LoVo (cell line): ENCODE results near the gene ZFX.
"Not testable (repeated sequence)": the region's sequence is repeated elsewhere in the genome, so short reads cannot be mapped to it uniquely, and the experiment has no call there.

Experiments
- DNase-seq: peaks from one replicate; pipeline ENCODE4 v3.0.0-alpha.2; 2016; ENCODE audit warnings: low spot score

ZFX gene

DNA sequence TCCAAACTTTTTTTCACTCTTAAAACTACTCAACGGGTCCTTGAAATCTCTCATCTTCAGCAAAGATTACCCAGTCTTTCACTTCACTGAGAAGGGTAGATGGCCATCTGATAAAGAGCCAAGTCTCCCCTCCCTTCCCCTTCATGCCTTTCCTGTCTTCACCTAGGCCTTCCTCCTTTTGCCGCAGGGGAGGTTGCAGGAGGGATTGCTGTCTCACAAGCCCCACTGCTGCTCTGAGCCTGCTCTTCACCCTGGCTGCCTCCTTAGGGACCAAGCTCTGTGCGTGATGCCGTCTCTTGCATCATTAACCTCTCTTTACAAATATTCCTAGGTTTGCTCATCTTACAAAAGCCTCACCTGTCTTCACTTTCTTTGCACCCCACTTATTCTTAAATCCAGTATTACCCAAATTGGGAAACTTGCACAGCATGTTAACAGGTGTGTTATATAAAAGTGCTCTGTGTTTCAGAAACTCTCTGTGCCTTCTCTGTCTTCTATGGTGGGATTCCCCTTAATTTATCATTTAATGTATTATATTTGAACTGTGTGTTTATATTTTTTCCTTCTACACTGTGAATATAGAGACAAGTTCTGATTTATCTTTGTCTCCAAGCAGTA lies 3.8 kb downstream of the ZFX start:
- DNase-seq: no peak

DNA sequence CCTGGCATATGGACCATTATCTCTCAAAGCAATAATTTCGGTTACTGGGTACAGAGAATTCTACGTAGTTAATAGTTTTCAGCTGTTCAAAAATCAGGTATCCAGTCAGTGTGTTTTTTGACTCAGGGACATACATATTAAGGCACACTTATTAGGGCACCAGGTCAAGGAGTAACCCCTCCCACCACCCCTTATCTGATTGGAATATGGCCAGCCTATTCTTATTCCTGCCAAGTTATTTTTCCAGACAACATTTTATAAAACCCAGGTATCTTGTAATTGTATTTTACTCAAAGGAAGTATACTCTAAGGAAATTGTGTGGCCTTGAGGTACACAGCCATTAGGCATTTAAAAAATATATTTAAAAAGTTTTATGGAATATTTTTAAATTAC lies 4.3 kb downstream of the ZFX start:
- no peak for DNase-seq

DNA sequence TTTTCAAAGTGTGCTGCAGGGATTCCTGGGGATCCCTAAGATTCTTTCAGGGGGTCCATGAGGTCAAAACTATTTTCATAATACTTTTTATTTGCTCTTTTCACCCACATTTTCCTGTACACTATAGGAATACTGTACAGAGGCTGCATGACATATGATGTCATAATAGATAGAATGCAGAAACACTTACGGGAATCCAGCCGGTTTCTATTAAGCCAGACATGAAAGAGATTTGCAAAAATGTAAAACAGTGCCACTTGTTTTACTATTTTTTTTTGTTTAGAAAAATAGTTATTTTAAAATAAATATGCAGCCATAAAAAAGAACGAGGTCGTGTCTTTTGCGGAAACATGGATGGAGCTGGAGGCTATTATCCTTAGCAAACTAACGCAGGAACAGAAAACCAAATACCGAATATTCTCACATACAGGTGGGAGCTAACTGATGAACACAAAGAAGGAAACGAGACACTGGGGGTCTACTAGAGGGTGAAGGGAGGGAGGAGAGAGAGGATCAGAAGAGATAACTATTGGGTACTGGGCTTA lies 5.0 kb downstream of the ZFX start:
- no peak for DNase-seq

DNA sequence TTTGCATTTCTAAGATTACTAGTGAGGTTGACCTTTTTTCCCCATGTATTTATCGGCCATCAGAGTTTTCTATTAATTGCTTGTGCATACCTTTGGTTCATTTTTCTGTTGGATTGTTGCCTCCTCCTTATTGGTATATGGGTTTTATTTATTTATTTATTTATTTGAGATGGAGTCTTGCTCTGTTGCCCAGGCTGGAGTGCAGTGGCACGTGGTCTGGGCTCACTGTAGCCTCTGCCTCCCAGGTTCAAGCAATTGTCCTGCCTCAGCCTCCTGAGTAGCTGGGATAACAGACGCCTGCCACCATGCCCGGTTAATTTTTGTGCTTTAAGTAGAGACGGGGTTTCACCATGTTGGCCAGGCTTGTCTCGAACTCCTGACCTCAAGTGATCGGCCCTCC lies 6.2 kb downstream of the ZFX start:
- not testable (repeated sequence) for DNase-seq

DNA sequence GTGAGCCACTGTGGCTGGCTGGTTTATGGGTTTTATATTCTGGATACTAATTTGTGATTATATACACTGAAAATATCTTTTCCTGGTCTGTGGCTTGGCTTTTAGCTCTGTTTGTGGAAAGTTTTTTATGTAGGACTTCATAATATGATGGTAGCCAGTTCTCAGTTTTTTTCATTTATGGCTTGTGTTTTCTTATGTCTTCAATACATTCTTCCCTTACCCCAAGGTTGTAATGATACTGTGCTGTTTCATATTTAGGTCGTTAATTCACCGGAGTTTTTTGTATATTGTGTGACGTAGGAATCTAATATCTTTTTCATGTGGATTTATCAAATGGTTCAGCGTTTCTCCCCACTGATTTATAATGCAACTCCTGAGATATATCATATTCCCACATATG lies 6.6 kb downstream of the ZFX start:
- DNase-seq: no peak

DNA sequence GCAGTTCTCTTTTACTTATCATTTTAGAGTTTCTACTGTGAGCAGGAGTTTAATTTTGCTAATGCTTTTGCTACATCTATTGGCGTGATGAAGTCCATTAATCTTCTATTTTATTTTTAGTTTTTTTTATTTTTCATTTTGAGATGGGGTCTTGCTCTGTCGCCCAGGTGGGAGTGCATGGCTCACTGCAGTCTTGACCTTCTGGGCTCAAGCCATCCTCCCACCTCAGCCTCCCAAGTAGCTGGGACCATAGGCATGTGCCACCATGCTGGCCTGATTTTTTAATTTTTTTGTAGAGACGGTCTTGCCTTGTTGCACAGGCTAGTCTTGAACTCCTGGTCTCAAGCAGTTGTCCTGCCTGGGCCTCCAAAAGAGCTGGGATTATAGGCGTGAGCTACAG lies 9.4 kb downstream of the ZFX start:
- no peak for DNase-seq

DNA sequence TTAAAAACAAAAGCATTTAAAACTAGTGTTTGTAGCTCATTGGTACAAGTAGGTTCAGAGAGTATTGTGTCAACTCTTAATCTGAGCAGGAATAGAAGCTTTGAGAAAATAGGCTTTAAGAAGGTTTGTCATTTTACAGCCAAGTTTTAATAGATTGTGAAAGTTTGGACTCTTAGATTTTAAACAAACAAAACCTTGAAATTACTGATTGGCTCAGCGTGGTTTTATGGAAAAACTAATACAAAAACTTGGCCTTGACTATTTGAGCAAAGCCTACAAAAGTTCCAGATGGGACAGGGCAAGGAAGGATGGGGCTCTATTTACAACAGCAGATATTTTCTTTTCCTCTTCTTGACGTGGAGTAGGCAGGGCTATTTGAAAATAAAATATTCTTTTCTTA lies 16.5 kb downstream of the ZFX start:
- no peak for DNase-seq

DNA sequence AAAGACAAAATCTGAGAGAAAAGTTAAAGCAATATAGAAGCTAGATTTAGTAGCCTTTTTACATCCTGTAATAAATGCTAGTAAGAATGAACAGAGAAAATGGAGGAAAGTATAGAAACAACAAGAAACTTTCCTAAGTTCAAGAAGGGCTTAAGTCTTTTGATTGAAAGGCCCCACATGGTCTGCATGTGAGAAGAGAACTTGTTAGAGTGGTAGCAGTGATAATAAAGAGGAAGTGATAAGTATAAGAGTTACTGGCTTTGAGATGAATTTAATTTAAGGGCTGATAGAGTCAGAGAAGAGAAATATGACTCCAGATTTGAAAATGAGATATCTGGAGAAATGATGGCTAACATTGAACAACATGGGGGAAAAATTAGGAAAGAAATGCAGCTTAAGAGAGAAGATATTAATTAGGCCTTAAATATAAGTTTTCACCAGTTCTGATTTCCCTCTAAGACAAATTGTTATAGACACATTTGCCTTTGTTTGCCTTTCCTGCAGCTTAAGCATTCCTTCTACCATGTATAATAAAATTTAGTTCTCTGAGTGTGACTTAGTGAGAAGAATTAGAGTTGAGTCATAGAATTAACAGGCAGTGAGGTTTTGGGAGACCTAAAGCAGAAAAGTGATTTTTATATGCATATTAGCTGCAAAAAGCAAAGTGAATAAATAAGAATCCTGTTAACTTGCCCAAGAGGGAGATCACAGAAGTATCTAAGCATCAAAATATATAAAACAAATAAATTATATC lies 18.4 kb downstream of the ZFX start:
- no peak for DNase-seq

DNA sequence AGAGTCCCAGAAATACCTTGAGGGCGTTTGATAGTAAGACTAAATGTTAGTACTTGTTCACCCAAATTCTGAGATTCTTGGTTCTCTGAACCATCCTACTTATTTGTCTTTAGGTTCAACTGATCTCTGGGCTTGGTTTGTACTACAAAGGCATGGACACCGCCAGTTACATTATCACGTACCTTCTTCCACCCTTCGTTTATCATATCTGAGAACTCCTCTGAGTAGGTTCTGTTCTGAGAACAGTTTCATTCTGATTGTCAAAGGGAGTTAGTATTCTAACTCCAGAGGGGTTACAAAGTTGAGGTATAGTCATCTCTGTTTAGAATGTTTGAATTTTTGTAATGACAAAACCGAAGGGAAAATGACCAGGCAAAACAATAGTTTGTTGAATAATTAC lies 19.3 kb downstream of the ZFX start:
- no peak for DNase-seq

DNA sequence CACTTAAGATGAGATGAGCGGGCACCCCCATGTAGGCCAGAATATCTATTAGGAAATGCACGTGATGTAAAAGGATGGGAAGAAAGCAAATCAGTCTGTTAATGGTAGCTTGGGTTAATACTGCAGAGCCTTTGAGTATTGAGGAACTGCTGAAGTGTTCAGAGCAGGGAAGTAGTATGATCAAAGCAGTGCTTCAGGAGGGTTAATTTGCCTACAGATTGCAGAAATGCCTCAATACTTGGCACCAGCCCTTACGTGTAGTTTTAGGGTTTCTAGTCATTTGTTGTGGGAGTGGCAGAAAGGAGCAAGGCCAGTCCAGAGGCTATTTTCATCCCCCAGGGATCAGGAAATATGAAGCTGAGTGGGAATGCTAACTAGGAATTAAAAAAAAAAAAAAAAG lies 19.7 kb downstream of the ZFX start:
- no peak for DNase-seq

DNA sequence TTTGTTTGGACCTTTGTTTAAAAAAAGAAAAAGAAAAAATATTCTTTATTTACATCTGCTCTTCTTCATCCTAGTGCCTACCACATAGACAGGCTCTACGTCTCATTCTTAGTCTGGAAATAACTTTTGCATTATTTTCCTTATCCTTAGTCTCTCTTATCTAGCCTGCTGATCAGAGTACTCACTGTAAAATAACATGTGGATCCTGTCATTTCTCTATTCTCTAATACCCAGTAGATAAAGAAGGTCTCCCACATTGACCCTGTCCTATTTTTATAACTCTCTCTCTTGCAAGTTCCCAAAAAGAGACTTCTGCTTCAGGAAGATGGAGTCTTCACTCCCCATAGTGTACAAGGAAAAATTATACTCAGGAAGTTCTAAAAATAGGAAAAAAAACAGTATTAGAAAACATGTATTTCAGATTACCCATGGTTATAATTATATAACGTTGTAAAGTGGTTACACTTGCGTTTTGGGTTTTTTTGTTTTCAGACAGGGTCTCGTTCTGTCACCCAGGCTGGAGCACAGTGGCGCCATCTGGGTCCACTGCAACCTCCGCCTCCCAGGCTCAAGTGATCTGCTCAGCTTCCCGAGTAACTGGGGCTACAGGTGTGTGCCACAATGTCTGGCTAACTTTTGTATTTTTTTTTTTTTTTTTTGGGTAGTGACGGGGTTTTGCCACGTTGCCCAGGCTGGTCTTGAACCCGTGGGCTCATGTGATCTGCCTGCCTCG lies 23.8 kb downstream of the ZFX start:
- no peak for DNase-seq

DNA sequence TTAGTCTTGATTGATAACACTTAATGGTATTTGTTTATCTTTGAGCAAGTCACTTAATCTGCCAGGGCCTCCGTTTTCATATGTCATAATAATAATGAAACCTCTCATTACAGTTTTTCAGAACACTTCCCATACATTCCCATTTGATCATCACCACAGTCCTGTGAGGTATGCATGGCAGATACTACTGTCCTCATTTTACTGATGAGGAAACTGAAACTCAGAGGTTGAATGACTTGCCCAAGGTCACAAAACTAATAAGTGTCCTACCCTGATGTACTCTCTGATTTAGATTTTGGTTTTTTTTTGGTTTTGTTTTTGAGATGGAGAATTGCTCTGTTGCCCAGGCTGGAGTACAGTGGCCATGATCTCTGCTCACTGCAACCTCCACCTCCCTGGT lies 25.7 kb downstream of the ZFX start:
- DNase-seq: no peak

DNA sequence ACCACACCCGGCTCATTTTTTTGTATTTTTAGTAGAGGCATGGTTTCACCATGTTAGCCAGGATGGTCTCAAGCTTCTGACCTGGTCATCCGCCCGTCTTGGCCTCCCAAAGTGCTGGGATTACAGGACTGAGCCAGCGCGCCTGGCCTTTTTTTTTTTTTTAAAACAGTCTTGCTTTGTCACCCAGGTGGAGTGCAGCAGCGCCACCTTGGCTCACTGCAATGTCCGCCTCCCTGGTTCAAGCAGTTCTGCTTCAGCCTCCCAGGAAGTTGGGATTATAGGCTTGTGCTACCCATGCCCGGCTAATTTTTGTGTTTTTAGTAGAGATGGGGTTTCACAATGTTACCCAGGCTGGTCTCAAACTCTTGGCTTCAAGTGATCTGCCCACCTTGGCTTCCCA lies 28.9 kb downstream of the ZFX start:
- no peak for DNase-seq

DNA sequence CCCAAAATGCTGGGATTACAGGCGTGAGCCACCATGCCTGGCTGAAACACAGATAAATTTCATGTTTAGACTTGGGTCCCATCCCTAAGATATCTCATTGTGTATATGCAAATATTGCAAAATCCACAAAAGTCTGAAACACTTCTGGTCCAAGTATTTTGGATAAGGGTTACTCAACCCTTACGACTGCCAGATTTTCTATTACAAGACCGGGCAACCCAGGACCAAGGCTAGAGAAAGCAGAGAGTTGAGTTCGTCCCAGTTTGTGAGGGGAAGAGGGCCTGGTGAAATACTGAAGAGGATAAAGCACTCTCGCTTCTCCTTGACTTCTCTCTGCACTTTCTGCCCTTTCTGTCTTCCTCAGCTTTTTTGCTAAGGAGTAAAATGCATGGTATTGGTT lies 34.5 kb downstream of the ZFX start:
- DNase-seq: no peak

DNA sequence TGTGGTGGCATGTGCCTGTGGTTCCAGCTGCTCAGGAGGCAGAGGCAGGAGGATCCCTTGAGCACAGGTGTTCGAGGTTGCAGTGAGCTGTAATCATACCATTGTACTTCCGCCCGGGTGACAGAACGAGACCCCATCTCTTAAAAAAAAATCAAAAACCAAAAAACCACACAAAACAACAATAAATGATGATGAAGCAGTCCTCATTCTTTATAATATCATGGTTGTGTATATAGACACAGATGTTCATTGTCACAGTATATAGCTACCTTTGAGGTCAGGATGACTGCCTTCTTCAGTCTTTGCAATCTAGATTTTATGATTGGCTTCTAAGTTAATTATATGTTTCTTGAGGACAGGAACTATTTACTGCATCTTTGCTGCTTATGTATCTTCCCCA lies 37.0 kb downstream of the ZFX start:
- no peak for DNase-seq

DNA sequence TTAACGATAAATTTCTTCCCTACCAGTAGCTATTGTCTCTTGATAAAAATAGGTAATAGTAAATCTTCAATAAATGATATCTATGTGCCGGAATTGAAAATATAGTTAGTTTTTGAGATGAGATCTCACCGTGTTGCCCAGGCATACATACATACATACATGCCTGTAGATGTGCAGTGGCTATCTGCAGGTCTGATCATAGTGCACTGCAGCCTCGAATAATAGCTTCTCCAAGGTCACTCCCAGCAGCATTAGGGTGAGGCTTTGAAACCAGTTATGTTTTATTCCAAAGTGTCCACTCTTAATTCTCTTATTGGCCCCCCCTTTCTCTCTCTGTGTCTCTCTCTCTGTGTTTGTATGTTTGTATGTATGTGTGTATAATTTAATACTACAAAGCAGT lies 37.5 kb downstream of the ZFX start:
- no peak for DNase-seq

DNA sequence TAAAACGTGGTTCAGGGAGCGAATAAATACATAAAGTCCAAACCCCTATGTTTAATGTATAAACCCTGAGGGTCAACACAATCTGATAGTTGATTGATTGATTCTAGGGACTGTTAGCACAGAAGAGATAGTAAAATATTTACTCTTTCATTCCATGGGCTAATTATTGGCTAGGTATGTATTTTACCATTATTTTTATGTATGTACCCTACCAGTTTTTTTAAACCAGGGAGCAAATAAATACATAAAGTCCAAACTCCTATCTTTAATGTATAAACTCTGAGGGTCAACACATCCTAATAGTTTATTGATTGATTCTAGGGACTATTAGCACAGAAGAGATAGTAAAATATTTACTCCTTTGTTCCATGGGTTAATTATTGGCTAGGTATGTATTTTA lies 40.0 kb downstream of the ZFX start:
- DNase-seq: no peak

DNA sequence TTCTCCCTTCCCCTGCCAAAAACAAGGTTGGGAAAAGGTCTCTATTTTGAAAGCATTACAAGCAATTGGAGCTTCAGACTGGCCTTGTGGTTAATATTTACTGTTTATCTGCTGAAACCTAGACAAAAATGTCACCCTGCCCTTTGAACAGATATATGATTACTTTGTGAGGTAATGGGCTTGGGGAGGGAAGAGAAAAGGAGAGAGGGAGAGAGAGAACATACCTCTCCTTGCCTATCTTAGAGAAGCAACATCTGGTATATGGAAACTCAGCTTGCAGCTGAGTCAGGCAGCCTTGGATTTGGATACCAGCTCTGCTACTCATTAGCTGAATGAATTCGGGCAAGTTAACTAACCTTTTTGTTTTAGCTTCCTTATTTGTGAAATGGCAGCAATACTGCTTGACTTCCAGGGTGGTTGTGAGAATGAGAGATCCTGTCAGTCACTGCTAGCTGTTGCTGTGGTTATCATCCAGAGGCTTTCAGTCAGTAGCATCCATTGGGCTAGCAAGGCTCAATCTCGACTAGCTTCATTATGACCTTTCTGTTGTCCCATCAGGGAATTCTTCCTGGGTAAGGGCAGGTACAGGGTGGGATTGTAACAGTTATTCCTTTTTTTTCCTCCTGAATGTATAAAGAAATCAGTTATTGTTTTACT lies 41.1 kb downstream of the ZFX start:
- DNase-seq: no peak

DNA sequence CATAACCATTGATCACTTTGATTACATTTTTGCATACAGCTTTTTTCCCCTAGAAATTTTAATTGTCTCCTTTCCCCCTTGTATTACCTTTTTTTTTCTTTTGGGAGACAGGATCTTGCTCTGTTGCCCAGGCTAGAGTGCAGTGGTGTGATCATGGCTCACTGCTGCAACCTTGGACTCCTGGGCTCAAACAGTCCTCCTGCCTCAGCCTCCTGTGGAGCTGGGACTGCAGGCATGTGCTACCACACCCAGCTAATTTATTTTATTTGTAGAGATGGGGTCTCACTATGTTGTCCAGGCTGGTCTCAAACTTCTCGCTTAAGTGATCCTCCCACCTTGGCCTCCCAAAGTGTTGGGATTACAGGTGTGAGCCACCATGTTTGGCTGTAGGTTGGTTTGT lies 47.0 kb downstream of the ZFX start:
- no peak for DNase-seq

DNA sequence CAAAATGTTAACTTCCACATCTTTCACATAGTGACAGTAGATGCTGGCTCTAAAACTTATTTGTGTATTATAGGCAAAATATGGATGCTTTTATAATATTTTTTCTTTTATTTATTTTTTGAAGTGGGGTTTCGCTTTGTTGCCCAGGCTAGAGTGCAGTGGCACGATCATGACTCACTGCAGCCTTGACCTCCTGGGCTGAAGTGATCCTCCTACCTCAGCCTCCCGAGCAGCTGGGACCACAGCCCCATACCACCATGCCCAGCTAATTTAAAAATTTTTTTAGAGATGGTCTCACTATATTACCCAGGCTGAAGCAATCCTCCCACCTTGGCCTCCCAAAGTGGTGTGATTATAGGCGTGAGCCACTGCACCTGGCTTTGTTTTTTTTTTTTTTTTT lies 48.6 kb downstream of the ZFX start:
- no peak for DNase-seq

DNA sequence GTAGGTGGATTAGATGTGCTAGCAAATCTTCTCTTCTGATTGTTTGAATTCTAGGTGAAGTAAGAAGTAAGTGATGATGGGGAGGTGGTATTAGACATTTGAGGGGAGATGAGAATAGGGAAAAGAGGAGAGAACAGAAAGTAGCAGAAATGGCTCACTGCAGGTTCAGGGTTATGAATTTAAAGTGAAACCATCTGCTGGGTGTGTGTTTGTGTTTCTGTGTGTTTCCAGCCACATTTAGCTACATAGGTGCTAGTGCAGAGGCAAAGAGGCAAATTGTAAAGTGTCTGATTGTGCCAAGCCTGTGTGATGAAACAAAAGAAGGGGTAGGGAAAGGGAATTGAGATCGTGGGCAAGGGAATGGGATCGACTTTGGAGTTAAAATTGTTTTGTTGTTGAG lies 50.6 kb downstream of the ZFX start:
- no peak for DNase-seq

DNA sequence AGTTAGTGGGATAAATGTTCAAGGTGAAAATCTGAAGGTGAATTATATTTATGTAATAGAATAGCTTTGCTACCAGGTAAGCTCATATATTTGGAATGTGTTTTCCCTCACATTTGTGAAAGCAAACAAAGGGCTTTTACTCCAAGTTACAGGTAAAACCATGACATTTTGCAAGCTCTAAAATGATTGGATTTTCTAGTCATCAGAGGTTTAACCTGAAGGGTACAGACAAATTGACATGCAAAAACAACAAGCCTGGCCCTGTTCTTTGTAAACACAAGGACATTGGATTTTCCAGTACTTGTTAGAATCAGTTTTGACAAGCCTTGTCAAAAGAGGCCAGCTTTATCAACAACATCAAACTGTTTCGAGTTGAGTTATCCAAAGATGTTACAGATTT lies 51.7 kb downstream of the ZFX start:
- no peak for DNase-seq
